Upper lobe of right lung (tissue), 1 donor: ENCODE measurements around the gene RAP1GAP2. TPM values are rescaled to one million over a fixed set of nuclear protein-coding genes. Genes with fewer than 3 reads are reported as not detected.

Experiments used
- ATAC-seq: fragments of 200-7000 bp; cut with Tn5 transposase; one replicate; pipeline ENCODE4 v1.9.1; 2020; ENCODE audit warnings: mild to moderate bottlenecking, moderate library complexity
- DNase-seq: peaks from one replicate; pipeline ENCODE4 v3.0.0-alpha.2; 2020
- H3K27ac ChIP-seq: fragments of 200-600 bp; one replicate; pipeline ENCODE4 v1.8.0; 2022
- H3K27me3 ChIP-seq: fragments of 200-600 bp; one replicate; pipeline ENCODE4 v1.8.0; 2022; ENCODE audit warnings: mild to moderate bottlenecking
- H3K36me3 ChIP-seq: fragments of 200-600 bp; one replicate; pipeline ENCODE4 v1.8.0; 2022
- H3K4me1 ChIP-seq: fragments of 200-600 bp; one replicate; pipeline ENCODE4 v1.8.0; 2022
- H3K4me3 ChIP-seq: fragments of 200-600 bp; one replicate; pipeline ENCODE4 v1.8.0; 2022; ENCODE audit warnings: mild to moderate bottlenecking
- H3K9me3 ChIP-seq: fragments of 200-600 bp; one replicate; pipeline ENCODE4 v1.8.0; 2022
- CTCF ChIP-seq: fragments of 200-600 bp; IDR thresholded peaks from one replicate; pipeline ENCODE4 v1.8.0; 2022; ENCODE audit warnings: antibody characterized with exemption
- intact Hi-C: fragments of 100-400 bp; cut with DNase I; formaldehyde crosslinking; loops from one replicate; pipeline ENCODE4 v1.11.0; 2022
- total RNA-seq: library from RNA; stranded (reverse); fragmentation: NEBNext Ultra II Directional; extraction: Animal tissue kit (Norgen Biotek cat#: 25700); gene quantifications from one replicate; pipeline ENCODE4 v1.2.1, GENCODE V29; 2021
- donor health status: DM: no; HTN: yes; CAD: no; lungs with severe emphysema.

RAP1GAP2 gene
- total RNA-seq, 1 donor from 2014 or later: 16.1 TPM

DNA sequence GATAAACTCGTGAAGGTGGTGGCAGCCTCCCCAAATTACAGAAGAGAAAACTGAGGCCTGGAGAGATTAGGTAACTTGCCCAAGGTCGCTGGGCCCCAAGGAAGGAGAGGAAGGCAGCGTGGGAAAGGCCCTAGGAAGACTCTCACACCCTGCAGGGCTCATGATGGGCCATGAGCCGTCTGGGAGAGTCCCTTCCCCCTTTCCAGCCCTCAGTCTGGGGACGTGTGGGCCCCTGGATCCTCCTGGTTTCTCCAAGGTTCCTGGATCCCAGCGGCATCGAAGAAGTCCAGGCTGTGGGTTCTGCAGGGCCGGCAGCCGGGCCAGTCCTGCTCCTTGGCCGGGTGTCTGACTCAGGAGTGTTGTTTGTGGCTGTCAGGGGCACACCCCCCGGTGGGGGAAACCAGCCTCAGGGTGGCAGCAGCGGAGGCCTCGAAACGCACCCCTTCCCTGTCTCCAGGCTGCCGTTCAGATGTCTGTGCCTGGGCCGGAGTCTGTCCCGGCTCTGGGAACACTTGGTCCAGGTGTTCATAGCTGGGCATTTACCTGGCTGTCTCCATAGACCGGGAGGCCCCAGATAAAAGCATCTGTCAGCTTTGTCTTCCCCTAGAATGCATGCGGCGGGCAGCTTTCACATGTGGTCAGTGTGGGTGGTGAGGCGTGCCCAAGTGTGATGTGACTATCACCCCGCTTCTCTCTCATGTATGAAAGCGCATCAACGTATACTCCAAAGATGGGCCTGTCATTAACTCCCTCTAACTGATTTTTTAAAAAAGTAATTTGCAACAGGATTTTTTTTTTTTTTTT, 3.7 kb upstream of the RAP1GAP2 start:
- H3K9me3 ChIP-seq: no peaks in the 10 kb centered on the region
- H3K27ac ChIP-seq: no peak overlapping the region
- H3K4me3 ChIP-seq: no peak overlapping the region
- no peaks in the 10 kb centered on the region for H3K36me3 ChIP-seq
- no peak for ATAC-seq
- DNase-seq: no peak
- no peak for TF ChIP-seq CTCF
- peaks cover 16% of the 10 kb centered on the region for H3K27me3 ChIP-seq
- H3K4me1 ChIP-seq: no peaks in the 10 kb centered on the region
- intact Hi-C loops: no loop called here

- no peak for ATAC-seq
- no peaks in the 10 kb centered on the region for H3K9me3 ChIP-seq
- no peaks in the 10 kb centered on the region for H3K36me3 ChIP-seq
- no peak overlapping the region for H3K27ac ChIP-seq
- TF ChIP-seq CTCF: no peak
- intact Hi-C loops: no loop called here
- H3K4me3 ChIP-seq: no peak overlapping the region
- no peaks in the 10 kb centered on the region for H3K4me1 ChIP-seq
- H3K27me3 ChIP-seq: peaks cover 16% of the 10 kb centered on the region
- DNase-seq: no peak
These were observed 2.0 kb upstream of the RAP1GAP2 start for GRCh38 chr17:2794111-2794803.

- peak overlapping the region; percentile 38 for H3K4me3 ChIP-seq
- no peaks in the 10 kb centered on the region for H3K9me3 ChIP-seq
- no peak overlapping the region for H3K27ac ChIP-seq
- ATAC-seq (peak; percentile 1), DNase-seq (no peak)
- TF ChIP-seq CTCF: no peak
- intact Hi-C loops: no loop called here
- peaks cover 16% of the 10 kb centered on the region for H3K27me3 ChIP-seq
- no peaks in the 10 kb centered on the region for H3K4me1 ChIP-seq
- no peaks in the 10 kb centered on the region for H3K36me3 ChIP-seq
These were observed 636 bp upstream of the RAP1GAP2 start for GRCh38 chr17:2795441-2796163.

- intact Hi-C loops: no loop called here
- Histone ChIP-seq H3K4me1 (no peaks in the 10 kb centered on the region), H3K9me3 (no peaks in the 10 kb centered on the region), H3K4me3 (peak overlapping the region; percentile 38), H3K36me3 (no peaks in the 10 kb centered on the region), H3K27me3 (peaks cover 16% of the 10 kb centered on the region), H3K27ac (no peak overlapping the region)
- no peak for DNase-seq
- no peak for ATAC-seq
- TF ChIP-seq CTCF: no peak
These were observed 988 bp downstream of the RAP1GAP2 start for GRCh38 chr17:2797226-2797625.

DNA sequence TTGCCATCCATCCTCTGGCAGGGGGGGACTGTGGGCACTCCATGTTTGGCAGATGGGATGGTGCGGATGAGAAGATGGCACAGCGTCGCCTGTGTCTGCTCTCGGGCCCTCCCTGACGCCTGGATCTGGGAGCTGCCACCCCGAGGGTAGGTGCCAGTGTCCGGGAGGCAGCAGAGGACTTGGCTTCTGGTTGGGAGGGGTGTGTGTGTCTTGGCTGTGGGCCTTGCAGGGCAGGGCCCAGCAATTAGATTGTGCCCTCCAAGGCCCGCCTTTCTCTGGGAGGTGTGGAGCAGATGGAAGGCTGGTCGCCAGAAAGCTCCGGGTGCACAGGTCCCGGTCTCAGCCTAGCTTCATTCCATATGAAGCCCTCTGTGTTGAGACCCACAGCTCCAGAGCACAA, 1.4 kb downstream of the RAP1GAP2 start:
- no peaks in the 10 kb centered on the region for H3K36me3 ChIP-seq
- H3K4me1 ChIP-seq: no peaks in the 10 kb centered on the region
- DNase-seq (no peak), ATAC-seq (no peak)
- H3K27me3 ChIP-seq: peaks cover 16% of the 10 kb centered on the region
- no peak overlapping the region for H3K27ac ChIP-seq
- H3K4me3 ChIP-seq: no peak overlapping the region
- intact Hi-C loops: no loop called here
- no peaks in the 10 kb centered on the region for H3K9me3 ChIP-seq
- no peak for TF ChIP-seq CTCF
